ENCODE measurements around the gene FIZ1.

FIZ1 gene

GRCh38 chr19:55635856-55636440 lies 36.6 kb upstream of the FIZ1 start:
- no peak for DNase-seq

- no peak for DNase-seq
Observed at GRCh38 chr19:55635334-55635717, 36.0 kb upstream of the FIZ1 start.

GRCh38 chr19:55633861-55634260 lies 34.5 kb upstream of the FIZ1 start:
- no peak for DNase-seq

- peak; percentile 68 for DNase-seq
Observed at GRCh38 chr19:55632463-55632834, 33.1 kb upstream of the FIZ1 start.

GRCh38 chr19:55626350-55626749 lies 27.0 kb upstream of the FIZ1 start:
- DNase-seq = no peak

GRCh38 chr19:55625004-55625326 lies 25.6 kb upstream of the FIZ1 start:
- no peak for DNase-seq

GRCh38 chr19:55624109-55625003 lies 25.0 kb upstream of the FIZ1 start, which contains the start of gene ZNF784:
Gene ZNF784 (minus strand): TSS chr19:55624566. CDS start chr19:55624561, 5 bp downstream.
- DNase-seq = peak; percentile 86

GRCh38 chr19:55623561-55623960 lies 24.2 kb upstream of the FIZ1 start:
- DNase-seq = no peak

- no peak for DNase-seq
Observed at GRCh38 chr19:55623130-55623529, 23.8 kb upstream of the FIZ1 start.

- no peak for DNase-seq
Observed at GRCh38 chr19:55622242-55622969, 23.1 kb upstream of the FIZ1 start.

- no peak for DNase-seq
Observed at GRCh38 chr19:55621673-55622231, 22.4 kb upstream of the FIZ1 start.

- no peak for DNase-seq
Observed at GRCh38 chr19:55621205-55621672, 21.9 kb upstream of the FIZ1 start.

GRCh38 chr19:55620410-55621204 lies 21.3 kb upstream of the FIZ1 start:
- no peak for DNase-seq

- peak; percentile 18 for DNase-seq
Observed at GRCh38 chr19:55619286-55619685, 20.0 kb upstream of the FIZ1 start.

- DNase-seq = no peak
Observed at GRCh38 chr19:55618426-55618825, 19.1 kb upstream of the FIZ1 start.

- no peak for DNase-seq
Observed at GRCh38 chr19:55617426-55617825, 18.1 kb upstream of the FIZ1 start.

GRCh38 chr19:55616395-55616875 lies 17.1 kb upstream of the FIZ1 start:
- no peak for DNase-seq

GRCh38 chr19:55615543-55616394 lies 16.5 kb upstream of the FIZ1 start:
- no peak for DNase-seq

- DNase-seq = no peak
Observed at GRCh38 chr19:55614711-55615542, 15.6 kb upstream of the FIZ1 start.

GRCh38 chr19:55613930-55614710 lies 14.8 kb upstream of the FIZ1 start:
- no peak for DNase-seq

Data from HCEC 1CT (cell line).